GM12878 (cell line): Measurements from ENCODE around the gene MYOM1. TPM values are rescaled to one million over a fixed set of nuclear protein-coding genes. Genes with fewer than 3 reads are reported as not detected.
"Not testable (repeated sequence)": the region's sequence is repeated elsewhere in the genome, so short reads cannot be mapped to it uniquely, and the experiment has no call there.

Experiments used
- ATAC-seq: fragments of 200-7000 bp; cut with Tn5 transposase; 3 replicates; pipeline ENCODE4 v1.9.1; 2020; ENCODE audit warnings: mild to moderate bottlenecking, moderate library complexity
- BruUV-seq: library from RNA; stranded (reverse); fragments of 400-500 nt; replicated peaks from 2 replicates; lab custom pipeline; 2021; lab: Mats Ljungman, UMichigan
- CTCF ChIA-PET: fragments of 300-600 bp; sonication (Branson Sonifier 250); formaldehyde crosslinking; extraction: SDS; loops from one replicate; lab custom pipeline; 2021; ENCODE audit warnings: inconsistent platforms; lab: Yijun Ruan, JAX
- POLR2A ChIA-PET: fragments of 350-600 bp; formaldehyde crosslinking; extraction: SDS; loops from one replicate; lab custom pipeline; 2021; ENCODE audit warnings: inconsistent platforms; lab: Charles Lee
- RAD21 ChIA-PET: fragments of 300-600 bp; sonication (Branson Sonifier 250); formaldehyde crosslinking; loops from one replicate; lab custom pipeline; 2023; ENCODE audit warnings: antibody characterized with exemption; ENCODE audit not compliant: unreplicated experiment; lab: Charles Lee
- SMC1A ChIA-PET: fragments of 300-600 bp; sonication (Branson Sonifier 250); formaldehyde crosslinking; loops from one replicate; lab custom pipeline; 2023; ENCODE audit not compliant: unreplicated experiment, uncharacterized antibody; lab: Charles Lee
- DNase-seq: peaks from one replicate; pipeline ENCODE4 v3.0.0-alpha.2; 2011; ENCODE audit warnings: low read depth, low spot score
- FAIRE-seq: peaks from 3 replicates; lab custom pipeline; 2011; peaks lifted over from hg19 to GRCh38; lab: Jason Lieb, UNC
- H2AFZ ChIP-seq: 2 replicates; pipeline ENCODE4 v1.6.0; 2011; ENCODE audit warnings: low read depth, low read length, control low read depth; ENCODE audit not compliant: control insufficient read depth
- H3K27ac ChIP-seq: 2 replicates; pipeline ENCODE4 v1.5.1; 2011; ENCODE audit warnings: control low read depth; ENCODE audit not compliant: control insufficient read depth, insufficient read depth
- H3K27me3 ChIP-seq, 2 experiments: replicated peaks in 1 of 2; 2 replicates each; pipeline versions ENCODE4 v1.6.0 to v1.6.1; 2011; ENCODE audit warnings: low read length in 1 of 2; ENCODE audit not compliant: control insufficient read depth in 2 of 2, insufficient read depth in 2 of 2
- H3K36me3 ChIP-seq, 2 experiments: 2 replicates each; pipeline ENCODE4 v1.5.1; 2011; ENCODE audit warnings: low read length in 1 of 2; ENCODE audit not compliant: control insufficient read depth in 2 of 2, insufficient read depth in 2 of 2
- H3K4me1 ChIP-seq: 2 replicates; pipeline ENCODE4 v1.6.1; 2011; ENCODE audit warnings: mild to moderate bottlenecking, low read length, moderate library complexity, mixed read lengths; ENCODE audit not compliant: control insufficient read depth, insufficient read depth
- H3K4me2 ChIP-seq: 2 replicates; pipeline ENCODE4 v1.6.0; 2011; ENCODE audit warnings: control low read depth; ENCODE audit not compliant: control insufficient read depth, insufficient read depth
- H3K4me3 ChIP-seq: fragments of 200-600 bp; sonication (generic); 2 replicates; pipeline ENCODE4 v1.5.1; 2016
- H3K79me2 ChIP-seq: 2 replicates; pipeline ENCODE4 v1.6.0; 2011; ENCODE audit warnings: low read length; ENCODE audit not compliant: control insufficient read depth, insufficient read depth
- H3K9ac ChIP-seq: 2 replicates; pipeline ENCODE4 v1.8.0; 2011; ENCODE audit warnings: low read length, control low read depth, mixed read lengths; ENCODE audit not compliant: control insufficient read depth, insufficient read depth
- H3K9me3 ChIP-seq: replicated peaks from 3 replicates; pipeline ENCODE4 v1.5.1; 2011; ENCODE audit warnings: mild to moderate bottlenecking, low read length; ENCODE audit not compliant: control insufficient read depth, insufficient read depth
- H4K20me1 ChIP-seq: 2 replicates; pipeline ENCODE4 v1.6.0; 2011; ENCODE audit not compliant: control insufficient read depth, insufficient read depth
- ATF3 ChIP-seq: IDR thresholded peaks from 2 replicates; pipeline ENCODE4 v1.6.1; 2011; ENCODE audit warnings: low read depth, mild to moderate bottlenecking, low read length, moderate library complexity, borderline replicate concordance; ENCODE audit errors: extremely low read depth
- MEF2A ChIP-seq: IDR thresholded peaks from 2 replicates; pipeline ENCODE4 v1.6.1; 2011; ENCODE audit warnings: low read depth, mild to moderate bottlenecking, low read length, moderate library complexity; ENCODE audit not compliant: insufficient read depth
- POLR2AphosphoS2 ChIP-seq: IDR thresholded peaks from 2 replicates; pipeline ENCODE4 v1.6.1; 2011; ENCODE audit warnings: low read depth, mild to moderate bottlenecking, low read length, improper control_type of control experiment, moderate library complexity
- POLR2AphosphoS5 ChIP-seq: IDR thresholded peaks from 2 replicates; pipeline ENCODE4 v1.6.1; 2011; ENCODE audit warnings: mild to moderate bottlenecking, low read length, inconsistent platforms
- WGBS: methylation state at CpG from one replicate; pipeline ENCODE4 v1.1.6; 2016; ENCODE audit warnings: low lambda C conversion rate; ENCODE audit not compliant: insufficient replicate concordance, insufficient coverage; ENCODE audit errors: missing lambda C conversion rate; 5-methylcytosine and 5-hydroxymethylcytosine counted together
- in situ Hi-C: fragments of 300-500 bp; cut with MboI; formaldehyde crosslinking; loops from 9 replicates; pipeline ENCODE4 v1.14.3; 2018; ENCODE audit warnings: mixed read lengths
- intact Hi-C: fragments of 100-400 bp; cut with micrococcal nuclease; formaldehyde crosslinking; loops from one replicate; pipeline ENCODE4 v1.14.2; 2022; ENCODE audit not compliant: unreplicated experiment
- polyA plus RNA-seq, 11 experiments: library from polyadenylated mRNA; depleted of rRNA in 4 of 11; unstranded in 6 of 11; stranded (reverse) in 5 of 11; fragments of >200 nt; fragmentation: Nextera tagmentation in 4 of 11; fragmentation: Illumina TruSeq in 1 of 11; extraction: Ambion mirVana in 4 of 11; extraction: Trizol in 1 of 11; gene quantifications; 1 replicate in 1 of 11; 2 replicates in 10 of 11; pipeline versions ENCODE4 v1.2.1 to v1.2.3, GENCODE V29; 2011 to 2016; ENCODE audit warnings: inconsistent platforms in 2 of 11, missing spikeins in 2 of 11, low read depth in 1 of 11
- total RNA-seq, 4 experiments: library from RNA; depleted of rRNA in 3 of 4; stranded (reverse); fragments of >200 nt in 3 of 4; fragmentation: Illumina TruSeq in 1 of 4; extraction: Trizol in 1 of 4; gene quantifications; 2 replicates each; pipeline versions ENCODE4 v1.2.1 to v1.2.3, GENCODE V29; 2013 to 2021

MYOM1 gene
- total and polyA plus RNA-seq, 10 of the 15 experiments (the other 5 are each of a cell fraction or from before 2014, with no cell fraction given) = 0.06 to 1.0 (median 0.57) TPM

GRCh38 chr18:3223356-3223755 lies 3.6 kb upstream of the MYOM1 start:
- Histone ChIP-seq H3K27ac (no peak overlapping the region), H3K9me3 (no peaks in the 10 kb centered on the region), H2AFZ (no peak overlapping the region), H3K79me2 (no peaks in the 10 kb centered on the region), H3K27me3 (no peaks in the 10 kb centered on the region), H3K4me1 (0 out of 2 replicates have a peak, but pooled peaks cover 2% of the 10 kb centered on the region), H3K9ac (no peak overlapping the region), H3K4me2 (no peak overlapping the region), H3K4me3 (no peak overlapping the region), H3K36me3 (no peaks in the 10 kb centered on the region), H4K20me1 (no peaks in the 10 kb centered on the region)
- ChIA-PET POLR2A (interaction anchor here (1.1 kb wide), 1 partner anchor 23 kb away, joined by 3 read pairs; no protein-coding TSS in a partner anchor), SMC1A (interaction anchor here (0.8 to 2.0 kb wide), 4 partner anchors 12 to 48 kb away, joined by 3 to 6 read pairs (median 5); no protein-coding TSS in a partner anchor), RAD21 (no interaction called here), CTCF (interaction anchor here (0.8 to 1.4 kb wide), 5 partner anchors 15 to 94 kb away, joined by 3 to 8 read pairs (median 3); no protein-coding TSS in a partner anchor)
- no peak for FAIRE-seq
- peak; percentile 47 for ATAC-seq
- WGBS = 8% methylated on average over 1 of the region's 1 CpG
- in situ Hi-C loops = no loop called here
- no peak for DNase-seq
- BruUV-seq = no TSS peak
- intact Hi-C loops = no loop called here
- no peak for TF ChIP-seq ATF3
- TF ChIP-seq MEF2A = 0 out of 2 replicates have a peak, but pooled peaks have one; percentile 11

DNA sequence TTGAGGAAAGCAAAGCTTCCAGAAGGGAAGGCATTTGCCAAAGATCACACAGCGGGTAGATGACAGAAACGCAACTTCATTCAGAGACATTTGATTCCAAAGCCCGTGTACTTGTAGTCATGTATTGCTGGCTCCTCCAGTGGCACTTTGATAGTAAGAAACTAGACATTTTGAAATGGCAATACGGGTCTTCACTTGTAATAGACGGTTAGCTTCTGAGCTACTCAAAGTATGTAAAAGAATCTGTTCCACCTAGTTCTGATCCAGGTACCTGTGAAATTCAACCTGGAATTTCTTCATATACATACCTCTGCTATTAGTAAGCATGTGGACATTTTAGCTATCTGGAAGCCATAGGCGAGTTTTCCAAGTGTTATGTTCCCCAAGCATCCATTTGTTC lies 1.7 kb upstream of the MYOM1 start:
- intact Hi-C loops (no loop called here), in situ Hi-C loops (no loop called here)
- BruUV-seq = no TSS peak
- H4K20me1 ChIP-seq = no peaks in the 10 kb centered on the region
- no peaks in the 10 kb centered on the region for H3K36me3 ChIP-seq
- no peaks in the 10 kb centered on the region for H3K9me3 ChIP-seq
- WGBS = 79% methylated on average over 6 of the region's 6 CpGs
- H3K27ac ChIP-seq = no peak overlapping the region
- 0 out of 2 replicates have a peak, but pooled peaks cover 2% of the 10 kb centered on the region for H3K4me1 ChIP-seq
- FAIRE-seq (no peak), ATAC-seq (no peak), DNase-seq (no peak)
- H3K27me3 ChIP-seq = no peaks in the 10 kb centered on the region
- SMC1A ChIA-PET = interaction anchor here (1.2 to 1.5 kb wide), 3 partner anchors 14 to 205 kb away, joined by 3 to 5 read pairs (median 3); no protein-coding TSS in a partner anchor
- POLR2A ChIA-PET = no interaction called here
- TF ChIP-seq POLR2AphosphoS5 (no peak), POLR2AphosphoS2 (no peak)
- CTCF ChIA-PET = interaction anchor here (1.0 to 1.8 kb wide), 3 partner anchors 10 to 55 kb away, joined by 3 to 5 read pairs (median 4); no protein-coding TSS in a partner anchor
- H3K4me2 ChIP-seq = no peak overlapping the region
- RAD21 ChIA-PET = no interaction called here
- H3K4me3 ChIP-seq = no peak overlapping the region
- H2AFZ ChIP-seq = no peak overlapping the region
- no peak overlapping the region for H3K9ac ChIP-seq
- H3K79me2 ChIP-seq = no peaks in the 10 kb centered on the region

DNA sequence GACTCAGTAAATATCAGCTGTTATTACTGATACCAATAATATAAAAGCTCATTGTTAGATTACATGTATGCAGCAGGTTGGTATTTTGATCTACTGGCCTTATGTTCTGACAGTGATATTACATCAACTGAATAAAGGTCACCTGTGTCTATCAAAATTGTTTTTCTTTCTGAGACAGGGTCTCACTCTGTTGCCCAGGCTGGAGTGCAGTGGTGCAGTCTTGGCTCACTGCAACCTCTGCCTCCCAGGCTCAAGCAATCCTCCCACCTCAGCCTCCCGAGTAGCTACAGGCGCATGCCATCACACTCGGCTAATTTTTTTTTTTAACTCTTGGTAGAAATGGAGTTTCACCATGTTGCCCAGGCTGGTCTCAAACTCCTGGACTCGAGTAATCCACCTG lies 1.1 kb upstream of the MYOM1 start:
- in situ Hi-C loops, H3K9ac ChIP-seq, RAD21 ChIA-PET, BruUV-seq, H3K4me1 ChIP-seq, FAIRE-seq, H3K36me3 ChIP-seq, H3K79me2 ChIP-seq, H3K27me3 ChIP-seq, DNase-seq, H3K9me3 ChIP-seq, intact Hi-C loops, H4K20me1 ChIP-seq, ATAC-seq, POLR2A ChIA-PET, H3K4me3 ChIP-seq, H3K27ac ChIP-seq, H3K4me2 ChIP-seq, H2AFZ ChIP-seq: not testable (repeated sequence)
- ChIA-PET CTCF (interaction anchor here (0.8 to 1.8 kb wide), 4 partner anchors 9 to 54 kb away, joined by 3 to 5 read pairs (median 4); no protein-coding TSS in a partner anchor), SMC1A (interaction anchor here (1.0 to 1.7 kb wide), 4 partner anchors 8 to 204 kb away, joined by 3 to 5 read pairs (median 3); no protein-coding TSS in a partner anchor)
- WGBS = 72% methylated on average over 4 of the region's 4 CpGs
